Panc1 (cell line): ENCODE data around the gene AGAP1.

Source experiments
- CTCF ChIP-seq: fragments of 450-650 bp; IDR thresholded peaks from 2 replicates; pipeline ENCODE4 v1.5.1; 2017; ENCODE audit warnings: mild to moderate bottlenecking
- POLR2AphosphoS5 ChIP-seq: IDR thresholded peaks from 2 replicates; pipeline ENCODE4 v1.6.1; 2012; ENCODE audit warnings: mild to moderate bottlenecking, low read depth, low read length, moderate library complexity
- REST ChIP-seq, 2 experiments: IDR thresholded peaks; 2 replicates each; pipeline ENCODE4 v1.6.1; 2011 to 2012; ENCODE audit warnings: low read depth in 2 of 2, control low read depth in 1 of 2, low read length in 1 of 2, mild to moderate bottlenecking in 1 of 2, moderate library complexity in 1 of 2; ENCODE audit not compliant: insufficient read depth in 1 of 2
- SIN3A ChIP-seq: IDR thresholded peaks from 2 replicates; pipeline ENCODE4 v1.6.1; 2012; ENCODE audit warnings: low read depth, mild to moderate bottlenecking, low read length, moderate library complexity, borderline replicate concordance; ENCODE audit not compliant: insufficient read depth

- TF ChIP-seq CTCF (no peak), SIN3A (no peak), POLR2AphosphoS5 (no peak), REST (IDR thresholded peaks at IDR 0.05; ENCODE audit: insufficient read depth in 1 of 2, low read depth in 2 of 2, low read length in 1 of 2) (no peak)
Observed at GRCh38 chr2:236047886-236048540, 554.2 kb downstream of the AGAP1 start.
